ENCODE measurements around the gene STX8. TPM values are rescaled to one million over a fixed set of nuclear protein-coding genes. Genes with fewer than 3 reads are reported as not detected.

Gene STX8
- total and polyA plus RNA-seq, 9 of the 15 experiments (the other 6 are each of a cell fraction or from before 2014, with no cell fraction given) = 14.6 to 42.5 (median 22.1) TPM

DNA sequence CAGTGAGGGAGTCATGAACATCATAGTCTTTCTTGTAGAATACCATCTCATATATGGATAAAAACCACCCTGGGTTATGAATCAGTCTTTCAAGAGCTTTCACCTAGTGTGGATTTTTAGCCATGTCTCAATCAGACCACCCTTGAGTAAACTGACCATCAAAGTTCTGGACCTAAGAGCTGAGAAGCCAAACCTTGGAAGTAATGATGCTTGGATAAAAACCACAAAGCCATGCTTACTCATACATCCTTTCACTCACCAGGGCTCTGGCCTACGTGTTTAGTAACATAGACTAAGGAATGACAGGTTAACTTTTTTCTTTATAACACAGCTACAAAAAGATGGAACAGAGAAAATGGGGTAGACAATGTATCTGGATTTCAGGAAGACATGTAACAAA, 167.2 kb downstream of the STX8 start (continued):
- TF ChIP-seq, protein P1, sequence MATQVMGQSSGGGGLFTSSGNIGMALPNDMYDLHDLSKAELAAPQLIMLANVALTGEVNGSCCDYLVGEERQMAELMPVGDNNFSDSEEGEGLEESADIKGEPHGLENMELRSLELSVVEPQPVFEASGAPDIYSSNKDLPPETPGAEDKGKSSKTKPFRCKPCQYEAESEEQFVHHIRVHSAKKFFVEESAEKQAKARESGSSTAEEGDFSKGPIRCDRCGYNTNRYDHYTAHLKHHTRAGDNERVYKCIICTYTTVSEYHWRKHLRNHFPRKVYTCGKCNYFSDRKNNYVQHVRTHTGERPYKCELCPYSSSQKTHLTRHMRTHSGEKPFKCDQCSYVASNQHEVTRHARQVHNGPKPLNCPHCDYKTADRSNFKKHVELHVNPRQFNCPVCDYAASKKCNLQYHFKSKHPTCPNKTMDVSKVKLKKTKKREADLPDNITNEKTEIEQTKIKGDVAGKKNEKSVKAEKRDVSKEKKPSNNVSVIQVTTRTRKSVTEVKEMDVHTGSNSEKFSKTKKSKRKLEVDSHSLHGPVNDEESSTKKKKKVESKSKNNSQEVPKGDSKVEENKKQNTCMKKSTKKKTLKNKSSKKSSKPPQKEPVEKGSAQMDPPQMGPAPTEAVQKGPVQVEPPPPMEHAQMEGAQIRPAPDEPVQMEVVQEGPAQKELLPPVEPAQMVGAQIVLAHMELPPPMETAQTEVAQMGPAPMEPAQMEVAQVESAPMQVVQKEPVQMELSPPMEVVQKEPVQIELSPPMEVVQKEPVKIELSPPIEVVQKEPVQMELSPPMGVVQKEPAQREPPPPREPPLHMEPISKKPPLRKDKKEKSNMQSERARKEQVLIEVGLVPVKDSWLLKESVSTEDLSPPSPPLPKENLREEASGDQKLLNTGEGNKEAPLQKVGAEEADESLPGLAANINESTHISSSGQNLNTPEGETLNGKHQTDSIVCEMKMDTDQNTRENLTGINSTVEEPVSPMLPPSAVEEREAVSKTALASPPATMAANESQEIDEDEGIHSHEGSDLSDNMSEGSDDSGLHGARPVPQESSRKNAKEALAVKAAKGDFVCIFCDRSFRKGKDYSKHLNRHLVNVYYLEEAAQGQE (IDR thresholded peaks at IDR 0.05; ENCODE audit: borderline replicate concordance) = no peak
- TF ChIP-seq, protein P1 (CRISPR knock-in tag; IDR thresholded peaks at IDR 0.05; ENCODE audit: low read depth) = no peak
- TF ChIP-seq ZNF324 (CRISPR knock-in tag; IDR thresholded peaks at IDR 0.05) (no peak), ZNF217 (CRISPR knock-in tag; IDR thresholded peaks at IDR 0.05) (no peak), HDAC3 (IDR thresholded peaks at IDR 0.05; ENCODE audit: borderline replicate concordance, partially characterized antibody) (no peak)
- TF ChIP-seq, protein P2, sequence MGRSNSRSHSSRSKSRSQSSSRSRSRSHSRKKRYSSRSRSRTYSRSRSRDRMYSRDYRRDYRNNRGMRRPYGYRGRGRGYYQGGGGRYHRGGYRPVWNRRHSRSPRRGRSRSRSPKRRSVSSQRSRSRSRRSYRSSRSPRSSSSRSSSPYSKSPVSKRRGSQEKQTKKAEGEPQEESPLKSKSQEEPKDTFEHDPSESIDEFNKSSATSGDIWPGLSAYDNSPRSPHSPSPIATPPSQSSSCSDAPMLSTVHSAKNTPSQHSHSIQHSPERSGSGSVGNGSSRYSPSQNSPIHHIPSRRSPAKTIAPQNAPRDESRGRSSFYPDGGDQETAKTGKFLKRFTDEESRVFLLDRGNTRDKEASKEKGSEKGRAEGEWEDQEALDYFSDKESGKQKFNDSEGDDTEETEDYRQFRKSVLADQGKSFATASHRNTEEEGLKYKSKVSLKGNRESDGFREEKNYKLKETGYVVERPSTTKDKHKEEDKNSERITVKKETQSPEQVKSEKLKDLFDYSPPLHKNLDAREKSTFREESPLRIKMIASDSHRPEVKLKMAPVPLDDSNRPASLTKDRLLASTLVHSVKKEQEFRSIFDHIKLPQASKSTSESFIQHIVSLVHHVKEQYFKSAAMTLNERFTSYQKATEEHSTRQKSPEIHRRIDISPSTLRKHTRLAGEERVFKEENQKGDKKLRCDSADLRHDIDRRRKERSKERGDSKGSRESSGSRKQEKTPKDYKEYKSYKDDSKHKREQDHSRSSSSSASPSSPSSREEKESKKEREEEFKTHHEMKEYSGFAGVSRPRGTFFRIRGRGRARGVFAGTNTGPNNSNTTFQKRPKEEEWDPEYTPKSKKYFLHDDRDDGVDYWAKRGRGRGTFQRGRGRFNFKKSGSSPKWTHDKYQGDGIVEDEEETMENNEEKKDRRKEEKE (IDR thresholded peaks at IDR 0.05; ENCODE audit: borderline replicate concordance in 1 of 2, control insufficient read depth in 1 of 2, low read depth in 2 of 2, low read length in 1 of 2) = no peak
